HG03460 (cell line): ENCODE data around the gene FBXW8.

Experiments used
- ATAC-seq: cut with Tn5 transposase; IDR thresholded peaks from one replicate; pipeline ENCODE4 v1.9.1; 2021; ENCODE audit not compliant: unreplicated experiment

The FBXW8 gene

GRCh38 chr12:116990971-116991966, 80.5 kb downstream of the FBXW8 start:
- no peak for ATAC-seq

GRCh38 chr12:116996093-116996492, 85.3 kb downstream of the FBXW8 start:
- no peak for ATAC-seq

GRCh38 chr12:116996621-116997020, 85.9 kb downstream of the FBXW8 start:
- ATAC-seq = no peak

- ATAC-seq = no peak
Measured at GRCh38 chr12:116999066-116999465, 88.3 kb downstream of the FBXW8 start.

- ATAC-seq = no peak
Measured at GRCh38 chr12:117000316-117000715, 89.6 kb downstream of the FBXW8 start.

GRCh38 chr12:117002051-117002817, 91.5 kb downstream of the FBXW8 start:
- no peak for ATAC-seq

GRCh38 chr12:117003883-117004404, 93.2 kb downstream of the FBXW8 start:
- no peak for ATAC-seq

- no peak for ATAC-seq
Measured at GRCh38 chr12:117005417-117006046, 94.8 kb downstream of the FBXW8 start.

- no peak for ATAC-seq
Measured at GRCh38 chr12:117006333-117006732, 95.6 kb downstream of the FBXW8 start.

GRCh38 chr12:117007577-117007976, 96.8 kb downstream of the FBXW8 start:
- ATAC-seq = no peak

GRCh38 chr12:117009759-117010158, 99.0 kb downstream of the FBXW8 start:
- ATAC-seq = no peak

- ATAC-seq = no peak
Measured at GRCh38 chr12:117010693-117011451, 100.1 kb downstream of the FBXW8 start.

- no peak for ATAC-seq
Measured at GRCh38 chr12:117011988-117012805, 101.4 kb downstream of the FBXW8 start.

- no peak for ATAC-seq
Measured at GRCh38 chr12:117013726-117014125, 103.0 kb downstream of the FBXW8 start.

- ATAC-seq = no peak
Measured at GRCh38 chr12:117014342-117014887, 103.7 kb downstream of the FBXW8 start.

- no peak for ATAC-seq
Measured at GRCh38 chr12:117015811-117016210, 105.1 kb downstream of the FBXW8 start.

GRCh38 chr12:117017807-117018206, 107.1 kb downstream of the FBXW8 start:
- ATAC-seq = no peak

GRCh38 chr12:117018276-117018675, 107.5 kb downstream of the FBXW8 start:
- no peak for ATAC-seq

- no peak for ATAC-seq
Measured at GRCh38 chr12:117018685-117019084, 107.9 kb downstream of the FBXW8 start.
